NCI-H187 treated with DMSO at 0.1 percent for 48 hours (cell line): ENCODE results near the gene NCS1.

Source experiments
- DNase-seq: peaks from one replicate; lab custom pipeline; 2025; lab: John Stamatoyannopoulos, UW

NCS1 gene

DNA sequence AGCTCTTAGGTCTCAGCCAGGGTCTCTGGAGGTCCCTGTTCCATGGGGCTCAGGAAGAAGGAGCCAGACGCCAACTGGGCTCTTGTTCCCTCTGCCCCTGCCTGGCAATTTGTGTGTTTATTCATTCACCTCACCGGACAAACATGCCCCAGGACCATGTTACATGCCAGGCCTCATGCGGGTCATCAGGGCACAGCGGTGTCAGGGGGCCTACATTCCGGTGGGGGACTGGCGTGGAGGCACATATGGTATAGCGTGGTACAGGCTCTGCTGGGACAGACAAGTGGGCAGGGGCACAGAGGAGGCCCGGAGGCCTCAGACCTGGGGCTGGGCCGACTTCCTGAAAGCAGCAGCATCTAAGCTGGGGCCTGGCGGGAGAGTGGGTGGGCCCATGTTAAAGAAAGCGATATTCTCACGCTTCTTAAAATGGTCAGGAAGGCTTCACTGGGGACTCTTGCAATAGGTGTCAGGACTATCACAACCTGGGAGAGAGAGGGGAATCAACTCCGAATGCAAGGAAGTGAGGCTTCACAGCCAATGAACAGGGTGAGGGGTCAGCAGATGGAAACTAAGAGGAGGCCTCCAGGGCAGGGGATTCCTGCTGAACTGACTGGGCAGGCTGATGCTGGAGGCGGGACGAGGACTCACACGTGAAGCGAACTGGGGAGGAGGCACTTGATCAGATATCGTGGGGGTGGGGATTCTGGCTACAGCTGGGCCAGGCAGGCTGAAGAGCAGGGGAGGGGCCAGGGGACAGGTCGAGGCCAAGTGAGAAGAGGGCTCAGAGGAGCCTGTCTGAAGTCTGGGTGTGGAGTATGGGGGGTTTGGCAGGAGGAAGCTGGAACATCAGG is 41.9 kb downstream of the NCS1 start:
- no peak for DNase-seq

DNA sequence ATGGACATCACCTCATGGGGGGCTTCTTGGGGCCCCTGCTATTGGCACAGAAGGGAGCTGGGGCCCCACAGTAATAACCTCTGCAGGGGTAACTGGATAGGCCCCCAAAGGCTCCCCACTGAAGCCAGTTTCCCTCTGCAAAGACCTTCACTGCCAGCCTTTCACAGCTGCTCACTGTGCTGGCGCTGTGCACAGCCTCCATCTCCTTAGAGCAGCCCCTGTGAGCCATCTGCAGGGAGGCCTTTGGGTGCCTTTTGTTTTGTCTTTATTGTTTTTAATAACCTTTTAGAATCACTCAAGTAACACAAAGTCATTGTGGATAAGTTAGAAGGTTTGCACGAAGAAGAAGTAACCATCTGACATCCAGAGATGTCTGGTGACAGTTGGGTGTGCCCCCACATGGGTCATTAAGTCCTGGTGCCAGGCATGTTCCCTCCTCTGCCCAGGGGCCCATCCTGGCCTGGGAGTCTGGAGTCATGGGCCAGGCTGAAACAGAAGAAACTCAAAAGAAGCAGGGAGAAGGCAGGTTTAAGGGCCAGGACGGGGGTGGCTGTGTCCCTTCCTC is 42.7 kb downstream of the NCS1 start:
- no peak for DNase-seq

DNA sequence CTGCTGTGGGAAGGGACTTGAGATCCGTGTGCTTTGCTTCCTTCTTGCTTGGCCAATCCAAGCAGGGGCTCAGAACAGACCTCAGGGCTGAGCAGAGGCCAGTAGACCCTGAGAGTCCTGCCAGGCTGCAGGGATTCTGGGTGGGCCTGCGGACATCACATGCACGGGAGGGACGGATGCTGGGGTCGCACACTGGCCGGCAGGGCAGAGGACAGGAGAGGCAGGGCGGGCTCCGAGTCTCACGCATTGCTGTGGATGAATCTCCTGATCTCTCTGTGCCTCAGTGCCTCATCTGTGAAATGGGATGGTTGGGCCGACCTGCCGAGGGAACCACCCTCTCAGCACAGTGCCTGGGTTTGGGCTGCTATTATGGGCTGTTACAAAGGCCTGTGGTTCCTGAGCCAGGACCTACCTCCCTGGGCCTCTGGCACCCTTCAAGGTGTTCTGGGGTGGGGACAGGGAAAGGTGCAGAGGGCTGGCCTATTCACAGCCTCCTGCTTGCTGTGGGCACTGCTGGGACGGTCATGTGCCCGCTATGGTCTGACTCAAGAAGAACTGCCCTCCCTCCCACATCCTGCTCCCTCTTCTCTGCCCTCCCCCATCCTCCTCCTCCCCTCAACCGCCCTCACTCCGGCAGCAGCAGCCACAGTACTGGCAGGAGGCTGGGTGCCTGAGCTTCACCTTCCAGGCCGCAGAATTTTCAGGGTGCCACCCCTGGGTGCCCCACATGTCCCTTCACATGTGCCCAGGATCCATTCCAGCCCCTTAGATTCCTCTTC is 43.3 kb downstream of the NCS1 start:
- no peak for DNase-seq

DNA sequence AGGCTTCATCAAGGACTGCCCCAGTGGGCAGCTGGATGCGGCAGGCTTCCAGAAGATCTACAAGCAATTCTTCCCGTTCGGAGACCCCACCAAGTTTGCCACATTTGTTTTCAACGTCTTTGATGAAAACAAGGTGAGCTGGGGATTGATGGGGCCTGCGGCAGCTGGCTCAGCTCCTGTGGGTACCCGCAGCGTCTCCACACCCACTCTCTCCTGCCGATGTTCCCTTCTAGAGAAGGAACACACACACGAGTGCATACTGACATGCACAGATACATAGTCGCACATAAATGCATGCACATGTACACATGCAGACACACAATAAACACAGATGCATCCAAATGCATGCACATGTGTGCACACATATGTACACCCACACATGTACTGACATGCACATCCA is 45.6 kb downstream of the NCS1 start:
- DNase-seq: no peak

DNA sequence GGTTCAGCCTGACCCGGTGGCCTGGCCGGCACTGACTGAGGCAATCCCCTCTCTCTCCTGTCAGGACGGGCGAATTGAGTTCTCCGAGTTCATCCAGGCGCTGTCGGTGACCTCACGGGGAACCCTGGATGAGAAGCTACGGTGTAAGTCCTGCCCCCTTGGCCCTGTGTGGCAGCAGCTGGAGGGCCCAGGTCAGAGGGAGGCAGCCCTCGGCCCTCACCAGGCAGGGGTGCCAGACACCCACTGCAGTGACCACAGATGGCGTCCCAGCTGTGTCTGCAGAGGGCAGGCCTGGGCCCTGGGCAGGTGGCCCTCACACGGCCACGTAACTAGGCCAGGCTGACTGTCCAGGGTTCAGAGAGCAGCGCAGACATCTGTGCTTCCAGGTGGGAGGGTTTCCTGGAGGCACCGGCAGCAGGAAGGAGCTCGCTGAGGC is 47.5 kb downstream of the NCS1 start:
- no peak for DNase-seq

DNA sequence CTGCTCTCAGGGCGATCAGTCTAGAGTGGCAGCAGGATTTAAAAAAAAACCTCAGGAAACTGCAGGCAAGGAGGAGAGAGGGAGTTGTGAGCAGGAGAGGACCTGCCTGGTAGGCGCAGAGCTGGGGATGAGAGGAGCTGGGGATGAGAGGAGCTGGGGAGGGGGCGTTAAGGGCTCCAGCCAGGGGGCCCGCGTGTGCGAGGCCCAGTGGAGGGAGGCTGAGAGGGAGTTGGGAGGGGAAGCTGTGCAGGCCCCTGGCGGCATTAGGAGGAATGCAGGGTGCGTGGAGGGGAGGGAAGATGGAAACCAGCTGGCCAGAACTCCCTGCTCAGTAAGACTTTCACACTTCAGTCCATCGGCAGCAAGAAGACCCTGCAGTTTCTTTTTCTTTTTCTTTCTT is 48.1 kb downstream of the NCS1 start:
- DNase-seq: no peak

DNA sequence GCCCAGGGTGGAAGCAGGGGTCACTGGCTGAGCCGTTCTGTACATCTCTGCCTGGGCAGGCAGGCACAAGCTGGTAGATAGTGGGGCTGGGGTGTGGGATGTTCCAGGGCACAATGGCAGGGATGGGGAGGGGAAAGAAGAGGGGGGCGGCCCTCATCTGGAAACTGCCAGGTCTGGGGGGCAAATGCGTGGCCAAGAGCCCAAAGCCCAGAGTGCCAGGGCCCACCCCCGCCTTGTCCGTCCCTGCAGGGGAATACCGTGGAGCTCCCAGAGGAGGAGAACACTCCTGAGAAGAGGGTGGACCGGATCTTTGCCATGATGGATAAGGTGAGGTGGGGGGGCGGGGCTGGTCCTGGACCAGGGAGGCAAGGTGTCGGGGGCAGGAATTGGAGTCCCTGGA is 50.6 kb downstream of the NCS1 start:
- DNase-seq: no peak

DNA sequence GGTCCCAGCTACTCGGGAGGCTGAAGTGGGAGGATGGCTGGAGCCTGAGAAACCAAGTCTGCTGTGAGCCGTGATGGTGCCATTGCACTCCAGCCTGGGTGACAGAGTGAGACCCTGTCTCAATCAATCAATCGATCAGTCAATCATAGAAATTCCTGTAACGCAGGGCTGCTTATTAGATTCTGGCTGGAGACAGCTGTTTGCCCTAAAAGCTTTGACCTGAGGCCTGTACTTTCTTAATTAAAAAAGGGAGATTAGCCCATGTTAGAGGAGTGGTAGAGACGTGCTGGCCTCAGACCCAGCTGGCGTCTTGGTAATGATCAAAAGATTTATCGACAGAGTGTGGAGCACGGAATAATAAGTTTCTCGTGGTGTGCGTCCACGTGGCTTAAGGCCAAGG is 52.9 kb downstream of the NCS1 start:
- no peak for DNase-seq

DNA sequence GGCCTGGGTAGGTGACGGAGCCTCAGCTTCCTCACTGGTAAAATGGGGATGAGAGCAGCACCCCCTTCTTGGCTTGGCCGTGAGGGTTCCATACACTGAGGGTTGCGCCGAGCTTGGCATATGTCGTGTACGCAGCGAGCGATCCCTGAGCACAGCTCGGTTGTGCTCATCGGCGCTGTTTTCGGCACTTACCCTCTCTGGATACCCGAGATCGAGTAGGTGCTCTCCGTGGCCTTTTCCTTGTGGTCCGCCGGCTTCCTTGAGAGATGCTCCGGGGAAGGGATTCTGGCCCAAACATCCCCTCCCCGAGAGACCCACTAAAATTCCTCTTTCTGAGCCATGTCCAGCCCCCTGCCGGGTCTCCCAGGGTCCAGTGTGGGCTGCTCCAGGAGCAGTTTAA is 53.4 kb downstream of the NCS1 start:
- no peak for DNase-seq

DNA sequence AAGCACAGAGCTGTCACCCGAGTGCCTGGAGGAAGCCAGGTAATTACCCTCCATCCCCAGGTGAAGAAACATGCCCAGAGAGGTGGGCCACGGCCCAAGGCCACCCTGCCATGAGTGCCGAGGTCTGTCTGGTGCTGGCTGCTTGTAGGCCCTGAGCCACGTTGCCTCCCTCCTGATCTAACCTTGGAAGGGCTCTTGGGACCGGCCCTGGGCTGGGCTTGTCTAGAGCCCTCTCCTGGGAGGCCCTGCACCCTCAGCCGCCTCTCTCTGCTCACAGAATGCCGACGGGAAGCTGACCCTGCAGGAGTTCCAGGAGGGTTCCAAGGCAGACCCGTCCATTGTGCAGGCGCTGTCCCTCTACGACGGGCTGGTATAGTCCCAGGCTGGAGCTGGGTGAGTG is 53.9 kb downstream of the NCS1 start:
- no peak for DNase-seq

DNA sequence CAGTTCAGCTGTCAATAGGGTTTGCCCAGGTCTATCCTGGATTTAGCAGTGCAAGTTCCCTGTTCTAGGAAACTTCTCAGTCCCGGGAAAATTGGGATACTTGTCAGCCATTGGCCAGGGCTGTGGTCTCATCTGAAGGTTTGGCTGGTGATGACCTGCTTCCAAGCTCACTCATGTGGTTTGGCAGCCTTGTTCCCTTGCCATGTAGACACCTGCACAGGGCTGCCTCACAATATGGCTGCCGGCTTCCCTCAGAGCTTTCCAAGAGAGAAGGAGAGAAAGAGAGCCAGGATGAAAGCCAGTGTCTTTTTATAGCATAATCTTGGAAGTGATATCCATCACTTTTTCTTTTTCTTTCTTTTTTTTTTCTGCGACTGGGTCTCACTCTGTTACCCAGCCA is 55.6 kb downstream of the NCS1 start:
- no peak for DNase-seq

DNA sequence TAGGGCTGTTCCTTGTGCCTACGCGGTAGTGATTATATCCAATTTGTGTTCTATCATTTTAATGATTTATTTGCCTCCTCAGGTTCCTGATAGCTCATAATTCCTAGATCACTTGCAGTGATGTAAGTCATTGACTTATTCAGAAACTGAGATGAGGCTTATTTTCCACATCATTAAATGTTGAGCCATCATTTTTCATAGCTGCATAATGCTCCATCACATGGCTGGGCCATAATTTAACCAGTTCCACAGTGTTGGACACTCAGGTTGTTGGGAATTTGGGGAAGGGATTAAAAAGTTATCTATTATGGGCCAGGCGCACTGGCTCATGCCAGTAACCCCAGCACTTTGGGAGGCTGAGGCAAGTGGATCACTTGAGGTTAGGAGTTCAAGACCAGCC is 57.6 kb downstream of the NCS1 start:
- no peak for DNase-seq

DNA sequence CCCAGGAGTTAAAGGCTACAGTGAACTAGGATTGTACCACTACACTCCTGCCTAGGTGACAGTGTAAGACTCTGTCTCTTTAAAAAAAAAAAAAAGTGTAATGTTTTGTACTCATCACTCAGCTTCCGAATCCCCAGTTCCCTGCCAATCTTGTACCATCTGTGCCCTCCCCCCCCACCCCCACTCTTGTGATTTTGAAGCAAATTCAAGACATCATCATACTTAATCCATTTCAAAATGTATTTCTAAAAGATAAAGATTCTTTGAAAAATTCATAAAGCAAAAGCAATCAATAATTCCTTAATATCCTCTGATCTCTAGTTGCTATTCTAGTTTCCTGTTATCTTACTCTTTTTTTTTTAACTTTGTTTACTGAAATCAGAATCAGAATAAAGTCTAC is 58.4 kb downstream of the NCS1 start:
- no peak for DNase-seq

DNA sequence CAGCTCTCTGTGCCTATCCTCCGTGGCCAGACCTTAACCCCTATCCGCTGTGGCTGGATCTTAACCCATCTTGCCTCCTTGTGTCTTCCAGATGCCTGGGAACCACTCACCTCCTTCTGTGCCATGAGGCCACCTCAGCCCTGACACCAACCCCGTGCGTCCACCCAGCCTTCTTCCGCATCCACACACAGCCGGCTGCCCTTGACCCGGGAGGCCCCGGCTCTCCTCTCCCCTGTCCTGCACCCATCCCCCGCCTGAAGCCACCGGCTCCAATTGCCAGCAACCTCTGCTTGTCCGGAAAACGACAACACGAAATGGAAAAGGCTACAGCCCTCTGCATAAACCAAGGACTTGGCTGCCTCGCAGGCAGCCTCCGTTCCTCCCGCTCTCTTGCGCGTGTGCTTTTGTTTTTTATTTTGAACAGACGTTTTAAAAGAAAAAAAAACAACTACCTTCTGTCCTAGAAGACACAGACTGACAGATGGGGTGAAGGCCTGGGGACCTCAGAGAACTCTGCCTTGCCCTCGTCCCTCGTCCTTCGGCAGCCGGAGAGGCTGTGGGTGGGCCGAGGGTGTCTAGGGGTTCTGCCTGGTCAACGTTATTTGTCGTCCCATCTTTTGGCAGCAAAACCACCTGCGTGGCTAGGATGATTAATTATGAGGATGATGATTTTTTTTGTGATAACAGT is 60.8 kb downstream of the NCS1 start:
- DNase-seq: no peak

DNA sequence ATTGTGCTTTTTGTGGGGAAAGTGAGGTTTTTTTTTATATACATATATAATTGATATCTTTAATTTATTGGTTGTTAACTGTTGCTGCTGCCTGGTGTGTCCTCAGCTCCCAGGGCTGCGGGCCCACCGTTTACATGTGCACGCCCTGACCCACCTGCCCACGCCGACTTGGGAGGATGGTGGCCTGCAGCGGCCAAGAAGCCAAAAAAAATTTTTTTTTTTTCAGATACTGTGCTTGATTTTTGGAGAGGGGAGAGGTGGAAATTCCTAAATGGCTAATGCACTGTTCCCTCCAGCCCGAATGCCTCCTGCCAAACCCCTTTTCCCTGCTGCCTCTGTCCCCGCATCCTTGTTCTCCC is 61.4 kb downstream of the NCS1 start:
- no peak for DNase-seq

DNA sequence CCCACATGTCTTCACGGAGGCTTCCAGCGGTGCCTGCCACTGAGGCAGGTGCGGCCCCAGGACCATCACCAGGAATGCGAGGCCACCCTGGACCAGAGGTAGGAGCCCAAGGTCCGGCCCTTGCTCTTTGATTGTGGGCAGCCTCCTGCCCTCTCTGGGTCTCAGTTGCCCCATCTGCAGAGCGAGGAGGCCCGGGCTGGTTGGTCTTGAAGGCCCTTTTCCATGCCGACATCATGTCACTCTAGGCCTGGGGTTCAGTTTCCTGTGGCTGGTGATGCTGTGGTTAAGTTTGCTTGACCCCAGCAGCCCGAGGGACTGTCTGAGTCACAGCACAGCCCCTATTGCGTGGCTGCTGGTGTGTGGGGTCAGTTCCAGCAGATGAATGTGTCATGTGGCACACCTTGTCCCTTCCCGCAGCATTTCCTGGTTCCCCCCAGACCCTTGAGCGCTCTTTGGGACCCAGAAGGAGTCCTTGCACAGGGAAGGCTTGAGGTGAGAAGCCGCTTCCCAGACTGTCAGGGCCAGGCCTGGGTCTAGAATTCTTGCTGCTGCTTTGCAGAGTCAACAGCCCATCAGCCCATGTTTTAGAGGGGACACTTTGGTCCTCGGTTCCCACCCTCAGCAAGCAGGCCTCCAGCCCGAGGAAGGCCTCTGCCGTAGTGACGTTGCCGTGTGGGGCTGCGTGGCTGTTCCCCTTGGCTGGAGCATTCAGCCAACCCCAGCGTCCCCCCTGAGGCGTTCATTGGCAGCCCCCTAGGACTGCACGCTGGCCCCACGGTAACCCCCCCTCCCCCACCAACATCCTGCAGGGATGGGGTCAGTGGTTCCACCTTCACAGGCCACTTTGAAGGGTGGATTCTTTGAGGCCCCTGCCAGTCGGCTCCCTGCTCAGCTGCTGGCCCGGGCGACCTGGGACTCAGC is 62.4 kb downstream of the NCS1 start:
- no peak for DNase-seq

DNA sequence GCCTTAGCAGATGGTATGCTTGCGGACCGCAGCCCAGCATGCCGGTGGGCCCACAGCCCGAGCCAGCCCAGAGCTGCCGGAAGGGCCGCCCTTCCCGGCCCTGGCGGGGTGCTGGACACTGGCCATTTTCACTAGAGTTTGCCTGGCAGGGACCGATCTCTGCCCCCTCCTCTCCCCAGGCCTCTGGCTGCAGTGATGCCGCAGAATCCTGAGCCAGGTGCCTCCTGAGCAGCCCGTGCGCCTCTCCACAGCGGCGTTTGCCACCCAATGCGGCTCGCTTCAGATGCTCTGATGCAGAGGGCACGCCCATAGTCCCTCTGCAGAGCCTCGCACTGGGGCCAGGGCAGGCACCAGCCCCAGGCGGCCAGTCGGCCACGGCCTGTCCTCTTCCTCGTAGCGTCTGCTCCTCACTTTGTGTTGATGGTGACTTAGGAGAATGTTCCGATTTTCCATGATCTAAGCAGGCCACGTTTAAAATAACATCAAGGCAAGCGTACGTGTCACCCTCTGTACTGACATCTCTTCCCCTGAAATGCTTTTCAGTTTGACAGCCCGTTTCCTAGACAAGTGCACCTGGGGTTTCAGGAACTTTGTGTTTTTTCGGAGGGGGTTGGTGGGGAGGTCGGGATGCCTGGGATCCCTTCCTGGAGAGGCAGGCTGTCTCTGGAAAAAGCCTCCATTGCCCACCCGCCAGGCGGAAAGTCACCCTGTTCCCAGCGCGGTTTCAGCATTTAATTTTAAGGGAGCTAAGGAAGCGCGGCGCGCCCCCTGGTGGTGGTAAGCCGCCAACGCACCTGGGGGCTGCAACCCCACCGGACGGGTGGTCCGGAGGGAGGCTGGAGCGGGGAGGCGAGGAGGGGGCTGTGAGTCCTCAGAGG is 63.6 kb downstream of the NCS1 start:
- DNase-seq: no peak

DNA sequence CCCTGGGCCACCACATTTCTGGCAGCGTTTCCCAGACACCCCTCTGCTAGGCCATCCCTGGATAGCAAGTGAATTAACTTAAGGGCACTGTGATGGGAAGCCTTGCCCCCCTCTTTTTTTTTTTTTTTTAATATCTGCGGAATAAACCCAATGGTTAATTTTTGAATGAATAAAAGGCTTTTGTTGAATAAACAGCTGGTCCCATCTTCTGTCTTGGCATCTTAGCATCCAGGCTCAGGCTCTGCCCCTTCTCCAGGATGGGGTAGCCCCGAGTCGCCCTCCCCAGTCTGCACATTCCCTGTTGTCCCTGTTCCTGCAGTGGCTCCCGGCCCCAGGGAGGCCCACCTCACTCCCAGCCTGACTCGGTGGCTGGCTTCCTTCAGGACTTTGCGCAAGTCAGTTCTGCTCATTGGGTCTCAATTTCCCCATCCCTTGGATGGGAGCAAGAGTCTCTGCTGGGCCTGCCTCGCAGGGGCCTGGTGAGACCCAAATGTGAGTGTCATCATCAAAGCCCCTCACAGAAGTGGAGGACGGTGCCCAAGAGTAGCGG is 64.3 kb downstream of the NCS1 start:
- no peak for DNase-seq

DNA sequence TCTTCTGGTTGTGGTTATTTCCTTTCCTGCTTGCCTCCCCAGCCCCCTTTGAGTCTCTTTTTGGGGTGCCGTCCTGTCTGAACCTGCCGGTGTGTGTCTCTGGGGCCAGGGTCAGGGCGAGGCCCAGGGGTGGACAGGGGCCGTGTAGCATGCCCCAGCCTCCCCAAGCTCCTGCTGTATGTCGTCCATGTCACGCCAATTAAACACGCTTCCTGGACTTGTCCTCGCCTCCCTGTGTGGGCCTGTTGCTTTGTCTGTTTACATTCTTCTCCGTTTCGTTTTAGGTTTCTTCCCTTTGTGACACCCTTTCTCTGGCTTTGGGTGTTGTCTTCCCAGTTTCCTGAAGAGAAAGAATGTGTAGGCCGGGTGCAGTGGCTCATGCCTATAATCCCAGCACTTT is 64.9 kb downstream of the NCS1 start:
- DNase-seq: no peak
